Mesenchymal stem cell (in vitro differentiated cells and primary cell): ENCODE measurements around the gene HSFX3.

ENCODE experiments used
- DNase-seq: peaks from one replicate; pipeline ENCODE4 v3.0.0-alpha.2; 2013
- H2AFZ ChIP-seq: one replicate; pipeline ENCODE4 v1.6.1; 2013; ENCODE audit warnings: low read depth, mild to moderate bottlenecking, control low read depth, inconsistent platforms, low read length, moderate library complexity
- H2AK5ac ChIP-seq: 2 replicates; pipeline ENCODE4 v1.6.1; 2013; ENCODE audit warnings: low read length, moderate library complexity, mild to moderate bottlenecking, inconsistent platforms; ENCODE audit not compliant: severe bottlenecking
- H2BK120ac ChIP-seq: one replicate; pipeline ENCODE4 v1.6.1; 2013; ENCODE audit warnings: low read depth, mild to moderate bottlenecking, inconsistent platforms, low read length, moderate library complexity
- H2BK12ac ChIP-seq, 2 experiments: one replicate each; pipeline ENCODE4 v1.6.1; 2013; ENCODE audit warnings: inconsistent platforms in 2 of 2, low read length in 2 of 2, mild to moderate bottlenecking in 2 of 2, moderate library complexity in 2 of 2, control low read depth in 1 of 2
- H2BK15ac ChIP-seq: one replicate; pipeline ENCODE4 v1.6.1; 2013; ENCODE audit warnings: mild to moderate bottlenecking, low read depth, inconsistent platforms; ENCODE audit not compliant: poor library complexity, severe bottlenecking
- H2BK5ac ChIP-seq: 2 replicates; pipeline ENCODE4 v1.6.1; 2013; ENCODE audit warnings: low read depth, mild to moderate bottlenecking, low read length, control low read depth, inconsistent platforms; ENCODE audit not compliant: poor library complexity, severe bottlenecking
- H3K14ac ChIP-seq, 2 experiments: one replicate each; pipeline ENCODE4 v1.6.1; 2013; ENCODE audit warnings: inconsistent platforms in 2 of 2, low read length in 2 of 2, control low read depth in 1 of 2, mild to moderate bottlenecking in 1 of 2, moderate library complexity in 1 of 2
- H3K18ac ChIP-seq, 2 experiments: one replicate each; pipeline ENCODE4 v1.6.1; 2013; ENCODE audit warnings: inconsistent platforms in 2 of 2, low read length in 2 of 2, control low read depth in 1 of 2, low read depth in 1 of 2, mild to moderate bottlenecking in 1 of 2
- H3K23ac ChIP-seq, 2 experiments: one replicate each; pipeline ENCODE4 v1.6.1; 2013; ENCODE audit warnings: inconsistent platforms in 2 of 2, low read length in 2 of 2, mild to moderate bottlenecking in 2 of 2, moderate library complexity in 2 of 2, control low read depth in 1 of 2
- H3K27ac ChIP-seq: 2 replicates; pipeline ENCODE4 v1.5.1; 2013; ENCODE audit warnings: mild to moderate bottlenecking, moderate library complexity, low read length, control low read depth, inconsistent platforms; ENCODE audit not compliant: poor library complexity, severe bottlenecking
- H3K27me3 ChIP-seq, 2 experiments: 2 replicates each; pipeline versions ENCODE4 v1.6.1 to v1.7.0; 2013; ENCODE audit warnings: low read length in 2 of 2, mild to moderate bottlenecking in 2 of 2, moderate library complexity in 2 of 2, control low read depth in 1 of 2, inconsistent platforms in 1 of 2; ENCODE audit not compliant: control insufficient read depth in 1 of 2, insufficient read depth in 1 of 2
- H3K36me3 ChIP-seq, 2 experiments: 2 replicates each; pipeline versions ENCODE4 v1.6.1 to v1.7.0; 2013; ENCODE audit warnings: low read length in 2 of 2, control low read depth in 1 of 2, inconsistent platforms in 1 of 2, low read depth in 1 of 2, mild to moderate bottlenecking in 1 of 2; ENCODE audit not compliant: insufficient read depth in 2 of 2, control insufficient read depth in 1 of 2
- H3K4ac ChIP-seq, 2 experiments: one replicate each; pipeline ENCODE4 v1.6.1; 2013; ENCODE audit warnings: inconsistent platforms in 2 of 2, low read length in 2 of 2, mild to moderate bottlenecking in 2 of 2, moderate library complexity in 2 of 2, control low read depth in 1 of 2, low read depth in 1 of 2
- H3K4me1 ChIP-seq: 2 replicates; pipeline ENCODE4 v1.6.1; 2013; ENCODE audit warnings: low read depth, low read length, control low read depth; ENCODE audit not compliant: control insufficient read depth, insufficient read depth
- H3K4me2 ChIP-seq: 2 replicates; pipeline ENCODE4 v1.6.1; 2013; ENCODE audit warnings: low read length, mild to moderate bottlenecking, inconsistent platforms; ENCODE audit not compliant: poor library complexity, severe bottlenecking
- H3K4me3 ChIP-seq, 2 experiments: 2 replicates each; pipeline versions ENCODE4 v1.5.1 to v1.7.0; 2013; ENCODE audit warnings: low read length in 2 of 2, mild to moderate bottlenecking in 2 of 2, control low read depth in 1 of 2, low read depth in 1 of 2; ENCODE audit not compliant: insufficient read depth in 1 of 2
- H3K79me1 ChIP-seq: replicated peaks from 2 replicates; pipeline ENCODE4 v1.6.1; 2013; ENCODE audit warnings: mild to moderate bottlenecking, control low read depth, low read length, inconsistent platforms; ENCODE audit not compliant: poor library complexity, severe bottlenecking
- H3K9ac ChIP-seq: 2 replicates; pipeline ENCODE4 v1.7.0; 2013; ENCODE audit warnings: mild to moderate bottlenecking, low read length, moderate library complexity
- H3K9me3 ChIP-seq: 2 replicates; pipeline ENCODE4 v1.7.0; 2013; ENCODE audit warnings: mild to moderate bottlenecking, low read length; ENCODE audit not compliant: control insufficient read depth
- H4K8ac ChIP-seq: one replicate; pipeline ENCODE4 v1.6.1; 2013; ENCODE audit warnings: inconsistent platforms, mild to moderate bottlenecking, low read length, moderate library complexity
- H4K91ac ChIP-seq: one replicate; pipeline ENCODE4 v1.6.1; 2013; ENCODE audit warnings: mild to moderate bottlenecking, low read length, inconsistent platforms
- WGBS: methylation state at CpG from one replicate; pipeline ENCODE4 v1.1.7; 2013; ENCODE audit warnings: mixed read lengths; 5-methylcytosine and 5-hydroxymethylcytosine counted together

Gene HSFX3

DNA sequence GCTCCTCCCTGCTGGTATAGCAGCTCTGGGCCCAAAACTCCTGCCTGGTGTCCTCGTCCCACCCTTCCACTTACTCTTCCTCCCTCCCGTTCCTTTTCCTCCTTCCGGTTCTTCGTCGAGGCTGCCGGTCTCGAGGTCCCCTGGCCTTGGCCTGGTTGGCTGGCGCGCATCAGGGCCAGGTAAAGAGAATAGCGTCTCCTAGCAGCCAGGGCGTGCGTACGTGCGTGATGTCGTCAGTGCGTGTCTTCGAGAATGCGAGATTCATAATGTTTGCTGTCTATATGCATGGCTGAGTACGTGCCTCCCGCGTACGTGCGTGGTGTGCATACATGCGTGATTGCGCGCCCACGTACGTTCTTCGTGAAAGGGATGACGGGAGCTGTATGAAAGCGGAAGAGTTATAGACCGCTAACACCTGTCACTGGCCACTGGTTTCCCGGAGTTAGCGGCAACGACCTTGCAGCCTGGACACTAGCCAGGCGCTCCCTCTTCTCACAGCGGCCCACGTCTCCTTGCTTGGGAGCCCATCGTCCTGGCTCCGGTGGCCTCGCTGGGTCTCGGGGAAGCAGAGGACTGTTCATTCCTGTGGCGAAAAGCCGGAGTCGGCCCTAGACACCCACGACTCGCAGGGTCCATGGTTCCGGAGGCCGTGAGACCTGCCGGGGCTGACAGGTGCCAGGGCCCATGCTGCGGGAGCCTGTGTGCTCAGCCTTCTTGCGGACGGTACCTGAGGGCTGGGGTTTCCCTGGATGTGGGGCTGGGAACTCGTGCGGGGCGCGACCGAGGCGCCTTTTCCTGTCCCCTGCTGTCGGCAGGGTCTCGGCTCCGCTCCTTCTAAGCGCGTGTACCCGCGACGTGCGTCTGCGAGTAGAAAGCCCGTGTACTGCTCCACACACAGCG is 8.9 kb downstream of the HSFX3 start, which contains the start of gene EOLA1:
TSS of gene EOLA1 (plus strand) at position 392 of the 900 bp plus-strand sequence. CDS start 4,619 bp downstream, outside the sequence.
- H3K4ac ChIP-seq: peak within 1 kb of the TSS in 1 of 2 experiments; percentile 24
- peak within 1 kb of the TSS; percentile 62 to 80 for H3K18ac ChIP-seq
- H2BK15ac ChIP-seq: no peak within 1 kb of the TSS
- H3K4me3 ChIP-seq: peak within 1 kb of the TSS; percentile 82 to 88
- peak within 1 kb of the TSS; percentile 75 for H4K91ac ChIP-seq
- H3K36me3 ChIP-seq: peaks cover 2 to 8% of the 10 kb centered on the region in 2 experiments
- no peak within 1 kb of the TSS for H2BK120ac ChIP-seq
- peak within 1 kb of the TSS; percentile 85 for H3K4me2 ChIP-seq
- H2AFZ ChIP-seq: no peak within 1 kb of the TSS
- H4K8ac ChIP-seq: peak within 1 kb of the TSS; percentile 84
- H2BK12ac ChIP-seq: no peak within 1 kb of the TSS
- no peak within 1 kb of the TSS for H2BK5ac ChIP-seq
- DNase-seq: peak; percentile 95
- peak within 1 kb of the TSS; percentile 89 for H3K9ac ChIP-seq
- H3K27me3 ChIP-seq: no peaks in the 10 kb centered on the region
- H3K4me1 ChIP-seq: peaks cover 7% of the 10 kb centered on the region
- H3K27ac ChIP-seq: peak within 1 kb of the TSS; percentile 96
- no peak within 1 kb of the TSS for H3K23ac ChIP-seq
- peak within 1 kb of the TSS in 1 of 2 experiments; percentile 8 for H3K14ac ChIP-seq
- H3K9me3 ChIP-seq: no peaks in the 10 kb centered on the region
- no peaks in the 10 kb centered on the region for H3K79me1 ChIP-seq
- H2AK5ac ChIP-seq: no peak within 1 kb of the TSS
- under 1% methylated on average over 60 of the region's 71 CpGs for WGBS

GRCh38 chrX:149540131-149540620 is 9.5 kb downstream of the HSFX3 start:
- H3K4ac ChIP-seq: no peak overlapping the region
- no peaks in the 10 kb centered on the region for H3K27me3 ChIP-seq
- H2BK120ac ChIP-seq: no peak overlapping the region
- H3K4me2 ChIP-seq: peak overlapping the region; percentile 50
- H3K4me1 ChIP-seq: peaks cover 7% of the 10 kb centered on the region
- 1% methylated on average over 14 of the region's 24 CpGs for WGBS
- peak overlapping the region; percentile 54 to 88 for H3K4me3 ChIP-seq
- peak overlapping the region in 1 of 2 experiments; percentile 62 for H3K18ac ChIP-seq
- H2AFZ ChIP-seq: no peak overlapping the region
- H2BK15ac ChIP-seq: no peak overlapping the region
- H3K27ac ChIP-seq: peak overlapping the region; percentile 96
- H3K14ac ChIP-seq: no peak overlapping the region
- no peak overlapping the region for H3K23ac ChIP-seq
- H2BK5ac ChIP-seq: no peak overlapping the region
- peak overlapping the region; percentile 80 for H4K8ac ChIP-seq
- no peaks in the 10 kb centered on the region for H3K9me3 ChIP-seq
- no peak overlapping the region for H2BK12ac ChIP-seq
- peak; percentile 88 for DNase-seq
- no peaks in the 10 kb centered on the region for H3K79me1 ChIP-seq
- no peak overlapping the region for H2AK5ac ChIP-seq
- peak overlapping the region; percentile 89 for H3K9ac ChIP-seq
- peaks cover 5 to 6% of the 10 kb centered on the region in 2 experiments for H3K36me3 ChIP-seq
- H4K91ac ChIP-seq: no peak overlapping the region

DNA sequence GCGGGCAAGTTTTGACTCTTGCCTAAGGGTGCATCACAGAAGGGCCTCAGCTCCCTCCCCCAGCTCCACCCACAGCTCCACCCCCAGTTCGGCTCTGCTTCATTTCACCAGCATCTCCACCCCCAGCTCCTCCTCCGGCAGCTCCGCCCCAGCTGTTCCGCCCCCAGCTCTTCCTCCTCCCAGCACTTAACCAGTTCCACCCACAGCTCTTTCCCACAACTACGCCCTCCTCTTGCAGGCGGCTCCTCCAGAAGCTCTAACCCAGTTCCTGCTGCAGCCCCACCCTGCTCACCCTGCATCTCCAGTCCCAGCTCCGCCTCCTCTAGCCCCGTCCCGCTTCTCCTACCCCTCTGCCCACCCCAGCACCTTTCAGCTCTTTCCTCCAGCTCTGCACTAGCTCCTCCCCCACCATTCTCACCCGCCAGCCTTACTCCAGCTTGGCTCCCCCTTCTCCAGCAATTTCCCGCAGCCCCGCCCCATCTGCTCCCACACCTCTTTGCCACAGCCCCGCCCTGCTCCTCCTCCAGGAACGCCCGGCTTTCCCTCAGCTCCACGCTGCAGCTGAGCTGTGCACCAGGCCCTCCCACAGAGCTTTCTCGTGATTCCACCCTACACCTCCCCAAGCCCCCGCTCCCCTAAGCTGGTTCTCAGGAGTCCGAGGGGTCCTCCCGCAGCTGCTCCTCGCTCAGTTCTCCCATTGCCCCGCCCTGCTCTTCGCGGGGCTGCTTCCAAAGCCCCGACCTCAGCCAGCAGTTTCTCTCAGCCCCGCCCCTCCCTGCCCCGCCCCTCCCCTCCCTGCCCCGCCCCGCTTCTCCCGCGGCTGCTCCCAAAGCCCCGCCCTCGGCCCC is 10.2 kb downstream of the HSFX3 start:
- under 1% methylated on average over 16 of the region's 34 CpGs for WGBS
- H3K14ac ChIP-seq: no peak overlapping the region

More for the DNA sequence above, 10.2 kb downstream of the HSFX3 start:
- Histone ChIP-seq H3K4me2 (peak overlapping the region; percentile 74), H3K4ac (no peak overlapping the region), H3K36me3 (peaks cover 5 to 6% of the 10 kb centered on the region in 2 experiments), H3K27me3 (no peaks in the 10 kb centered on the region), H3K4me3 (peak overlapping the region; percentile 62 to 70), H2BK15ac (no peak overlapping the region), H4K91ac (no peak overlapping the region), H3K9ac (peak overlapping the region; percentile 51), H3K23ac (no peak overlapping the region), H2BK120ac (no peak overlapping the region), H3K79me1 (no peaks in the 10 kb centered on the region), H3K18ac (peak overlapping the region; percentile 24 to 54), H2AK5ac (no peak overlapping the region), H4K8ac (no peak overlapping the region), H3K27ac (peak overlapping the region; percentile 85), H3K4me1 (peaks cover 7% of the 10 kb centered on the region), H2BK5ac (no peak overlapping the region), H2AFZ (peak overlapping the region; percentile 23), H3K9me3 (no peaks in the 10 kb centered on the region), H2BK12ac (no peak overlapping the region)
- peak; percentile 95 for DNase-seq
